Activated effector memory CD4-positive, alpha-beta T cell treated with anti-CD3 and anti-CD28 coated beads, Interleukin-2, amount 50 U/mL, for 16 hours (primary cell): Measurements from ENCODE around the gene ARHGAP22.

Experiments used
- DNase-seq: peaks from one replicate; pipeline ENCODE4 v3.0.0-alpha.2; 2020

ARHGAP22 gene

DNA sequence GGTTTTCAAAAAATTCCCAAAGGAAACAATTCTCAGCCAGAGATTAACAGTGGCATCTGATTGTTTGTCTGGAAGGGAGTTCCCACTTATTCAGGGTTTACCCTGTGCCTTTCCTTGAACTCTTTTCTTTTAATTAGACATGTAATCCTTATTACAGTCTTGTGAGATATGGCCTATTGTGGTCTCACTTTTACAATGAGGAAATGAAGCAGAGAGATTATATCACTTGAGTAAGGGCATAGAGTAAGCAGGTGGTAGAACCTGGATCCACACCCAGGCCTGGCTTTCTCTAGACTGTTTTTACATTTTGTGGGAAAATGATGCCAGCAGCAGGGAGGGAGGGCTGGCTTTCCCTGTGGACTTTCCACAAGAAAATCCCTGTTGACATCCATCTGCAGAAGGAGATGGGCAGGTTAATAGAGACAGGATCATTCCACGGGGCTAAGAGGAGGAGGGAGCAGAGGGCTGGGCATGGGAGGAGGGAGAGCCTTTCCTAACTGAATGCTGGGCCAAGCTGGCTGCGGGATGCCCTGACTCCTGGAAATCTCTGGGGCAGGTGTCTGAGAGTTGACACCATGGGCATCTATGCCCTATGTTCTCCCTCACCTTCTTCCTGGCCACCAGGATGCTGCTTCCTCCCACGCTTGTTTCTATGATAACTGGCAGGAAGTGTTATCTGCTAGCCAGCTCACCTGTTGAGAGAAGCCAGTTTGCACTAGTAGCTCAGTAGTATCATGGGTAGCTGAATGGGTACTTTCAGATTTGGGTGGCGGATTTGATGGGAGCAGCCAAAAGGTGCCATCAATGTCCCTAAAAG, 28.7 kb upstream of the ARHGAP22 start:
- no peak for DNase-seq

DNA sequence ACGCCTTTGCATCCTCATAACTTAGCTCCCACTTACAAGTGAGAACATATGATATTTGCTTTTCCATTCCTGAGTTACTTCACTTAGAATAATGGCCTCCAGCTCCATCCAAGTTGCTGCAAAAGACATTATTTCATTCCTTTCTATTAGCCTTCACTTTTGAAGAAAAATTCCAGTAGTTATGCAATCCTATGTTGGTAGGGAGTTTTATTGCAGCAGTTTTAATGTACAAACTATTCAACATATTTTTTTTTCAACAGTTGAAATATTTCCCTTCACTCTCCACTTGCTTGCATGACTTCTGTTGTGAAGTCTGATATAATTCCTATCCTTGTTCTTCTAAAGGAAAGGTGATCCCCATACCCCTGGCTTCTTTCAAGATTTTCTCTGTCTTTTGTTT, 27.3 kb upstream of the ARHGAP22 start:
- no peak for DNase-seq

DNA sequence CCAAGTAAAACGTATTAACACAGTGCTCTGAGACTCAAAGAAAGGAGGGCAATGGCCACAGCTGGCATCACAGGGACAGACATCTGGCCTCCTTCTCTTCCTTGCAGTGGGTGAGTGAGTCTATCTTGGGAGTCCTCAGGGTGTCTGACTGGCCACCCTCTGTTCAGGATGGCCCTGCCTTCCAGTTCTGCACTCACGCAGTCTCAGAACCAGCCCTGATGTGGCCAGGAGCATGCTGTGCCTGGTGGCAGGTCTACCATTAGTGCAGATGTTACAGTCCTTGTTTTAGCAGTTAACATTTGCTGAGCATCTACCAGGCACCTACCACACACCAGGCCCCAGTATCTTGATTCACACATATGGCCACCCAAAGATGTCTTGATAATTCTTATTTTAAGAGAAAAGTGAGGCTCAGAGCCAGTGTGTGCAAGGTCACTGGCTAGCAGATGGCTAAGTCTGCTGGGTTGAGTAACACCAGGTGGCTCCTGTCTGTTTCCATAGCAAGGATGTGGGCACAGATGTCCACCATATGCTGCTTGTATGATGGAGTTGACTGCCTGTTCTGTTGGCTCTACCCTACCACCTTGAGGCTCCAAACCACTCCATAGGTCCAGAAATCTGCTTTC, 23.2 kb upstream of the ARHGAP22 start:
- DNase-seq, result no peak

DNA sequence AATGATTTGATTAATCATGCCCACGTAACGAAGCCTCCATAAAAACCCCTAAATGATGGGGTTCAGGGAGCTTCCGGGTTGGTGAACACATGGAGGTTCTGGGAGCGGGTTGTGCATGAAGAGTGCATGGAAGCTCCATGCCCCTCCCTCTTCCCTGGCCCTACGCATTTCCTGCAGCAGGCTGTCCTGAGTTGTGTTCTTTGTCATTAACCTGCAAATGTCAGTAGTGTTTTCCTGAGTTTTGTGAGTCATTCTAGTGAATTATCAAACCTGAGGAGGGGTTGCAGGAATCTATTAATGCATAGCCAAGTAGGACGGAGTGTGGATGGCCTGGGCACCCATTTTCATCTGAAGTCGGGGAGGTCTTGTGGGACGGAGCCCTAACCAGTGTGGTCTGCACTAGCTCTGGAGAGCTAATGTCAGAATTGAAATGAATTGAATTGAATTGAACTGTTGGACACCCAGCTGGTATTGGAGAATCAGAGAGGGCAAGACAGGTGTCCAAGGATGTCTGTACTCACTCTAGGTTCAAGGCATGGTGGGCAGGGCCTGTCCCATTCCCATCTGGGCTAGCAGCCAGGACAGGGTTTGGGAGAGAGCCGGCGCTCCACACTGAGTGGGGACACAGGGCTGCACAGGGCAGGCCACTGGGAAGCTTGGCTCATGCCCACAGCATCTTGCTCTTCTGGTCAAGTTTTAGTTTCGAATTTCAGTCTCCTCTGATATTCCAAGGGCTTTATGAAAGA, 22.3 kb upstream of the ARHGAP22 start:
- no peak for DNase-seq

DNA sequence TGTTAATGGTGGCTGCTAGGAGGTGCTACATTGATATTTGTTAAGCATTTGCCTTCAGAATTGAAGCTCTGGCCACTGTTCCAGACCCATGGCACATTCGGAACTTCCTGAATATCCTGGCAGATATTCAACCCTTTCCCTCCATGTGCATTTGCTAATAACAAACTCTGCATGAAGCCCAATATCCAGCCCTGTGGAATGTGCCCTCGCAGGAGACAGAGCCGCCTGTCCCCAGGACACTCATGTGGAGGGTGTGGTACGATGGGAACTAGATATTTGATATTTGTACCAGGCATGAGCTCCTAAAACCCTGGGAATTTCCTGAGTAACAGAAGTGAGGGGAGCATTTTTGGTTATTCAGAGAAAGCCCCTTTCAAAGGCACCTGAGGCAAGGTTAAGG, 21.6 kb upstream of the ARHGAP22 start:
- no peak for DNase-seq

DNA sequence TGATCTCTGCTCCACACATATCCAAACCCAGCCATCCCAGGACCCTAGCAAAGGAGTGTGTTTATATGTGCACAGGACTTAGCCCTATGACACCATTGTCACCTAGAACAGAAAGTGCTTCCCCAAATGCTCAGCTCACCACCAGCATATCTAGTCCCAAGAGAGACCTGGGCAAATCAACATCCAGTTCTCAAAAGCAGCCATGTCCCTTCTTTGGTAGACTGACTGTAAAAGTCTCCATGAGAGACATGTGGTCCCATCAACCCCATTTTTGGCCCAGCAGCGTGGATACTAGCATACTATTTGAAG, 20.9 kb upstream of the ARHGAP22 start:
- DNase-seq, result no peak

DNA sequence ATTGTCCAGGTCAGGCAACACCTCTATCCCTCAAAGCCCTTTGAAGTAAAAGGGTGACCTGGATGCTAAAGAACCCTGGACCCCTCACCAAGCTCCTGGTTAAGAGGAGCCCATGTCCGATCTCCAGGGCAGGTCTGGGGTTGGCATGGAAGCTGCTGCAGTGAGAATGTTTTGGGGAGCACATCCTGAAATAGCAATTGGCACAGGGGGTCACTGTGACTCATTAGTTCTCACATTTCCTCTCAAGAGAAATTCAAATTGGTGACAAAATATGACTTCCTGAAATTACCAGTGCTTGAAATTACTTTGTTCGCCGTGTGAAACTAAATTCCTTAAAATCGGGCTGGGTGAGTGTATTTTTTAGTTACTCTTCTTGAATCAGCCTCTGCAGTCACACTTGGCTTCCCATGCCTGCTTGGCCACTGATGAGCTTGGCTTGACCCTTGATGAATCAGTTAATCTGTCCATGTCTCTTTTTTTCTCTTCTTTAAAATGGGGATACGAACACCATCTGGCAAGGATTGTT, 18.8 kb upstream of the ARHGAP22 start:
- DNase-seq, result no peak

DNA sequence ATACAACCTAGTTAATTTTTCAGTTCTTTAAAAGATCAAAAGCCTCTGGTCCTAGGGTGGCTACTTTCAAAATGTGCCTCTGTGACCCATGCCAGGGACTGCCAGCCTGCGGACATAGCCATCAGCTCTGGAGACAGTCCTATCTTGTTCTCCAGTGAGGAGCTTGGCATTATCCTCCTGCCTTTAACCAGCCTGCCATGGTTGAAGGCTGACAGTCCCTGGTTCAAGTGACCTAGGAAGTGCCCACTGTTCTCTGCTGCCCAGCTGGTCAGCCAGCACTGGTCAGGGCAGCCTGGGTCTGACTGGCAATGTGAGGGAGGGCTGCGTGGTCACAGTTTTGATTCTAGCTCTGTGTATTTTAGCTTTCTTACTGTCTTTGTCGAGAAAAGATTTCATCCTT, 18.1 kb upstream of the ARHGAP22 start:
- DNase-seq, result no peak

DNA sequence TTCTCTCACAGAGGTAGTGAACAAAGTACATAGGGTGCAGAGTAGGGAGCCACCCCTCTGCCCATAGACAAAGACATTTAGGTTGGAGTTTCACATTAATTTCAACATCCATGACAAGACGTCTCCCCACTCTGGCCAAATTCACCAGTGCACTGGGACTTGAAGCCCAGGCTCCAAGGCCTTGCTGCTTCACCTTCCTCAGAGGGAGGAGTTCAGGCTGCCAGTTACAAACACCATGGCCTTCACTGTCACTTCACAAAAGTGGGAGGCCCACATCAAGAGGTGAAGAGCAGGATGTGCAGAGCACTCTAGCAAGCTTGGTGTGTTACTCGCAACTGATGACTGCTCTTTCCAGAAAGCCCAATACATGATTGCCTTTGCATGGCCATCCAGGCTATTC, 15.8 kb upstream of the ARHGAP22 start:
- DNase-seq, result no peak

DNA sequence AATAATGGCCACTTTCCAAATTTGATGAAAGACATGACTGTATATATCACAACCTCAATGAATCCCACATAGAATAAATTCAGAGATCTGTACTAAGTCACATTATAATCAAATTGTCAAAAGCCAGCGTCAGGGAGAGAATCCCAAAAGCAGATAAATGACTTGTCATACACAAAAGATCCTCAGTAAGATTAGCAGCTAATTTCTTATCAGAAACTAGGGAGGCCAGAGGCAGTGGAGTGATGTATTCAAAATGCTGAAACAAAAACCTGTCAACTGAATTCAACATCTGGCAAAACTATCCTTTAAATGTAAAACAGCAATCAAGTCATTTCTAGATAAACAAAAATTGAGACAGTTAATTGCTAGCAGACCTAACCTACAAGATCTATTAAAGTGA, 11.6 kb upstream of the ARHGAP22 start:
- DNase-seq, result no peak

DNA sequence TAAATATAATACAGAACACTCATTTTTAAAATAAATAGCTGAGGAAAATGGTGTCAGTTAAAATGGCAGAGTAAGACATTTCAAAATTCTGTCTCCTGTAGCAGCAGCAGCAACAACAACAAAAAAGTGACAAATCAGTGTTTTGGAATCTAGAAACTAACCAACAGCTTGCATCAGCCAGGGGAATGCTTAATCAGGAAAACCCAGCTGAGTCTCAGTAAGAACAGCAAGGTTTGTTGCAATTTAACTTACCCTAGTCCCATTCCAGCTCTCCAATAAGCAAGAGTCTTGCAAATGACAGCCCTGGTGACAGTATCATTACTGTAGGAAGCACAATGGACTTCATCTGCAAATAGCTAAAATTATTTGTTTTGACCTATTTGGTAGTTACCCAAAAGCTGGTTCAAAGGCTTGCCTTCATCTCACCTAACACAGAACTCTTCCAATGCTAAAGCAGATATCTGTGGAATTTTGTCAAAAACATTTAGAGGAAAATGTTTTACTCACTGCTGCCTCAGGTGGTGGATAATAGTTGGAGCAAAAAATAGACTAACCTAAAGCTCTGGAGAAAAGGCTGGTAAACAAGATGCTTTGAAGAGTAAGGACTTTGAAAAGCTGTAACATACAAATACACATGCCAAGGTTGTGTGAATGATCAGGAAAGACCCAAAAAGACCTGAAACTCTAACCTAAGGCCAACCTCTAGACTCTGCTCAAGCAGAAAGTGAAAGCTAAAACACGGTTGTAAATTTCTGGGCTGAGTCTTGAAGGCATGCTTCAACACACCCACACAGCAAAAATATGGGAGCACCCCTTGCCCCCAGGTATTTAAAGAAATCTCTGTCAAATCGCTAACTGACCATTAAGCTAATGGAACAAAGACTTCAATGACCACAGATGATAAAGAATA, 9.9 kb upstream of the ARHGAP22 start:
- DNase-seq, result no peak

DNA sequence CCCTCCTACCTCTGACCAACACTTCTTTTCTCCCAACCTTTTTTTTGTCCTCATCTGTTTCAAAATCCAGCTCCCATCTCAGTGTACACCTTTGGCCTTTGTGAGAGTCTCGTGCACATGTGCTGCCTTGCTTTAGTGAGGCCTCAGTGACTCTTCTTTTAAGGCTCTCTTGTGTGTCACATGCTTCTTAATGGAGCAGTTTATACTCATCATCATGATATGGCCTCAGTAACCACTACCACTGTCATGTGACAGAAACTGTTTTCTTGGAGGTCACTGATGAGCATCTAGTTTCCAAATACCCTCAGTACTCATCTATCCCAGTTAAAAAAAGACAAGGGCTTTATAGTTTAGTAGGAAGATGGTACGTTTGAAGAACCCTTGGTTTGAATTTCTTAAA, 8.1 kb upstream of the ARHGAP22 start:
- no peak for DNase-seq

DNA sequence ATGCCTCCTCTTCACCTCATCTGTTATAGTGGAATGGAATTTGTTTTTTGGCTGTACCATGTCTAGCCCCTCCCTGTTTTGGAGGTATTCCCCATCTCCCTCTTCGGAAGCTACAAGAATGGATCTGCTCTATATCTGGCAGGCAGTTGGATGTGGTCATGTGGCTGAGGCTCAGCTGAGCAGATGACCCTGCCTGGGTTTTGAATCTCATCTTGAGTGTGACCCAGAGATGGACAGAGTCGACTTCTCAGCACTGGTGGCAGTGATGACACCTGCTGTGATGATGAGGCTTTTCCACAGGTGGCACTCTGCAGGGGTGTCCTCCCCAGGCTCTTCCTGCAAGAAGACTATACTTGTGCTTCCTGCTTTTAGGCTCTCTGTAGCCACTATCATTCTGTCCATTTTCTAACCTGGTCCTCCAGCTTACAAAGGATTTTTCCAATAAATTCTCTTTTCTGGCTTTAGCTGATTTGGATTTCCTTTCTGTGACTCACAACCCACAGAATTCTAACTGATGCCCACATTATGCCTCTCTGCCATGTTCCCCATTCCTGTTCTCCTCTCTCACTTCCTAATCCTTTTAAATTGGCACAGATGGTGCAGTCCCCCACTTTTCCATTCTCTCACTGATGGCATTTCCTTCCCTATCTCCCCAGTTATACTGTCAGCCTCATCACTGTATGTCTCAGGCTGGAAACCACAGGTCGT, 7.5 kb upstream of the ARHGAP22 start:
- DNase-seq, result no peak

DNA sequence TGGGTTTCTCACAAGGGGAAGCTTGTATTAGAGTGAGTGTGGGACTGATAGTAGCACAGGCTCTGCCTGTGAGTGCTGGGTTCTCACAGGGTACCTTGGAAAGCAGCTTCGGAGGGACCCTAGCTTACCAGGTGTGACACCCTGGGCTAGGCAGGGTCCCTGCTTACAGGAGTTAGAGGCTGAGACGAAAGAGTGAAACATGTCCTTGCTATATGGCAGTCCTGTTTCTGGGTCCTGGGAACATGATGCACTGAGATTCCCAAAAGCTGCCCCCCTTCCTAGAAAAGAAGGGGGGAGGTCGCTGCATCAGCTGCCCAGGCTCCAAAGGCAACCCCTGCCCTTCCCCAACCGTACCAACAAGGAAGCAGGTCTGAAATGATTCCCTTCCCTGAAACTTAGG, 6.3 kb upstream of the ARHGAP22 start:
- no peak for DNase-seq

DNA sequence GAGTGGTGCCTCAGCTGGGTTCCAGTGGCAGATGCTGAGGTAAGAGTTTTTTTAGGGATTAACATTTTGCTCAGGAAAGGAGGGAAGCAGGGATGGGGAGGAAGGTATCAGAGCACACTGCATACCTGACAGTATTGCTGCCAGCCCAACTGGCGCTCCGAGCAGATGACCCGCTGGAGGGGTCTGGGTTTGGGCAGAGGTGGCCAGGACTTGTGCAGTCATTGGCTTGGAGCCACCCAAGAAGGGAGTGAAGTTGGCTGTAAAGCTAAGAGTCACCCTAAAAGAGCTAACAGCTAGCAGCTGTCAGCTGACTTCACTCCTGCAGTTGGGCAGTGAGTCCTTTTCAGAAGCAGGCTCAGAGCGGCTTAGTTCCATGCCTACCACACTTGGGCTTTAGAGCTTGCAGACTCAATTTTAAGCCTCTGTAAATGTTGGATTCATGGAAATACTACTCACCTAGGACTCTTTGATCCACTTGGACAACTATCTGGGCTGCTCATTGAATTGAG, 5.8 kb upstream of the ARHGAP22 start:
- no peak for DNase-seq

DNA sequence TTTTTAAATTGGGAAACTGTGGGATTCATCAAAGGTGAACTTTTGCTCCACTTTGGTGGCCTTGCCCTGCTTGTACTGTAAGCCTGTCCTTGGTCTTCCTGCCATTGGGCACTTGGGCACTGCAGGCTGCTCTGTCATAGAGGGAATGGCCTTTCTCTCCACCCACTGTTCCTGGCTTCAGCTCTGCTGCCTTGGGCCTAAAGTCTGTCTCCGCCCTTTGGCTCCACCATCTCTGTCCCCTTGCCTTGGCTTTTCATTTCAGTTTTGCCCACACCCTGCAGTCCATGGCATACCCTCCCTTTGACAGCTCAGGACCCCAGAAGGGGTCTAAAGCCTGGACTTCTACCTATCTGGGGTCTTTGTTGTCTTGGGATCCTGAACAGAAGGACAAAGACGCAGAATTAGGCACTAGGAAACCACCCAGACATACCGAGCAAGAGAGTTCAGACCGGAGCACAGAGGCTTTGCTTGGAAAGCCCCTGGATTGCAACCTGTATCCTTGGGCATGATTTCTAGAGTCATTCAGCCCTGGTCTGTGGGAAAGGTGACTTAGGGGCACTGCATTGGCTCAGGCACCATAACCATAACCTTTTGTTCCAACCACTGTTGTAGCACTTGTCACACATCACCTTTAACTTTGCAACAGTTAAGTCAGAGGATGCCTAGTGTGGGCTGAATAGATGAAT, 5.2 kb upstream of the ARHGAP22 start:
- no peak for DNase-seq

DNA sequence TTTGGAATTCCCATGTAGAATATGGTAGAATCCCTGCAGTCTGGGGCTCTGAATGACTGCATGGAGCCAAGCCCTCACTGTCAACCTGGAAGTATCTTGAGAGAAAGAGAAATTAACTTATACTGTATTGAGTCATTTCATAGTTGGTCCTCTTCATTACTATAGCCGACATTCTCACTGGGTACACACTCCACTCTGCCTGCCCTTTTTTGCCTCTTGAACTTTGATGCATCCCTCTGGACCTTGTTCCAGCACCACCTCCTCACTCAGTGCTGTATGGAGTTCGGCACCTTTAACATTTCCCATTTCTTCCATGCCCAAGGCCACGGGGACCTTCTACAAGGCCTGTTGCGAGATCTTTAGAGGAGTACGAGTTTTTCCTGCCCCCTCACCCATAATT, 4.6 kb upstream of the ARHGAP22 start:
- no peak for DNase-seq

DNA sequence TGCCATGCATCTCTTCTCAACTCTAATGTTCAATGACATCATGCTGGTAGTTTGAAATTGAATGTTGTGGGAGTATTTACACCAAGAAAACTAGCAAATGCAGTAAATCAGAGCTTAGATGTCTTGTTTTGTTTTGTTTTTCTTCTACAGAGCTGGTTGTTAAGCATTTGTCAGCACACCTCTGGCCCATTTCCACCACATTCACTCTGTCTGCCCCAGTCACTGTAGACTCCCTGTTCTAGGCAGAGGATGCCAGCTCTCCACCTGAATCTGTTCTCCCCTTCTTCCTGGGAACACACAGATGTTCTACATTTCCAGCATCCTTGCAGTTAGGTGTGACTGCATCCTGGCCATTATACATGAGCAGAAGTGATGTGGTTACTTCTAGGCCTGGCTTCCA, 4.1 kb upstream of the ARHGAP22 start:
- DNase-seq, result no peak

DNA sequence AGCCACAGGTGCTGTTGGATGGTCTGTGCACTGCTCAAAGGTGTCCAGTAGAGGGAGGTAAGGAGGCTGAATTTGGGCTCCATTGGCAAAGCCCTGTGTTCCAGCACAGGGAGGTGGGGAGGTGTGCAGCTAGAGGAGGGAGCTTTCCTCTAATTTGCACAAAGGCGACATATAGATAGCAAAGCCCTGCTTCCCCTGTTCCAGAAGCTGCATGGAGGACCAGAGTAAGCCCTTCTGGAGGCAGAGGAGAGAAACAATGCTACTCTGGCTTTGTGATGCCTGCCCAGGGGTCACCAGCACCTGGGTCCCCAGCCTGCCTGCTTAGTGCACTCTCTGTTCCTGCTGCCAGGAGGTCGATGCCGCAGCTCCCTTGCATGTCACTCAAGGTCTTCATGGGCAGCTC, 3.4 kb upstream of the ARHGAP22 start:
- DNase-seq, result peak; percentile 66

DNA sequence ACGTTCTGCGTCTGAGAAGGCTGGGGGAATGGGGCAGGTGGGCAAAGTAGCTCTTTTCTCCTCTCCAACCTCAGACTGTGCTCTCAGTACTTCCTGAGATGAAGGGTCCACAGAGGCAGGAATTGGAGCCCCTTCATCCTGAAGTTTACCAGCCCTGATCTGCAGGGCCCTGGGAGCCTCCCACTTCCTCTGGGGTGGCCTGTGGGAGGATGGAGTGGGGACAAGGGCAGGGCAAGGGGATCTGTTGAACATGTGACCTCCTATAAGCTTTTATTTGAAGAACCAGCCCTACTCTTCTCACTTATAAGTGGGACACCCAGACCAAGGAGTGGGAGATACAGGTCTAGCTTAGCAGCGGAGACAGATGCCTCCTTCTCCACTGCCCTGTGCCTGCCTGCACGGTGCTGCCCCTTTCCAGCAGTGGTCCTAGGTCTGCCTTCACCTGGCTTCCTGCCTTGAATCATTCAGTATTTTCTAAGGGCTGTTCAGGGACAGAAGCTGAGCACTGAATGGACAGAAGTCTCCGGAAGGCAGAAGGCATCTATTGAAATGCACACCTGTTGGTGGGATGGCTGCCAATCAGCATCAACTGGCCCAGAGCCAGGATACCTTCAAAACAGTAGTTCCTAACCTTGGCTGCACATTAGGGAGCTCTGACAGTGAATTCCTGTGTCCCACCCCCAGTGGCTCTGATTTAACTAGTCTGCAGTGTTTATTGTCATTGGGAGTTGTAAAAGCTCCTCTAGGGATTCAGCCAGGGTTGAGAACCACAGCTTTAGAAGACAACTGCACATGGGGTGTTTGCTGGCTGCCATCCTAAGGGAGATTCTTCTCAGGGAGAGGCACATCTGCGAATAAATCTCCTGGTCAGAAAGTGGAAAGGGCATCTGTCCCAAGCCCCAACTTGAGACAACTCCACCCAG, 2.7 kb upstream of the ARHGAP22 start:
- no peak for DNase-seq
